ENCODE measurements around the gene EHD3.
"Not testable (repeated sequence)": the region's sequence is repeated elsewhere in the genome, so short reads cannot be mapped to it uniquely, and the experiment has no call there.

Gene EHD3

GRCh38 chr2:31256611-31257382 is 22.8 kb downstream of the EHD3 start:
- no peak for DNase-seq

- no peak for DNase-seq
These were observed 24.4 kb downstream of the EHD3 start for GRCh38 chr2:31258351-31258750.

- no peak for DNase-seq
These were observed 25.1 kb downstream of the EHD3 start for GRCh38 chr2:31259075-31259474.

GRCh38 chr2:31260870-31261269 is 26.9 kb downstream of the EHD3 start:
- no peak for DNase-seq

- no peak for DNase-seq
These were observed 29.8 kb downstream of the EHD3 start for GRCh38 chr2:31263636-31264190.

GRCh38 chr2:31265234-31265633 is 31.3 kb downstream of the EHD3 start:
- DNase-seq: no peak

GRCh38 chr2:31266804-31267203 is 32.9 kb downstream of the EHD3 start:
- no peak for DNase-seq

- DNase-seq: no peak
These were observed 33.6 kb downstream of the EHD3 start for GRCh38 chr2:31267437-31268120.

GRCh38 chr2:31268344-31268743 is 34.4 kb downstream of the EHD3 start:
- no peak for DNase-seq

GRCh38 chr2:31269087-31269486 is 35.1 kb downstream of the EHD3 start:
- no peak for DNase-seq

- no peak for DNase-seq
These were observed 36.2 kb downstream of the EHD3 start for GRCh38 chr2:31270131-31270530.

GRCh38 chr2:31270822-31271231 is 36.9 kb downstream of the EHD3 start:
- DNase-seq: no peak

GRCh38 chr2:31271851-31272267 is 37.9 kb downstream of the EHD3 start:
- DNase-seq: no peak

GRCh38 chr2:31274401-31275075 is 40.6 kb downstream of the EHD3 start:
- DNase-seq: no peak

- DNase-seq: no peak
These were observed 42.0 kb downstream of the EHD3 start for GRCh38 chr2:31275976-31276375.

- DNase-seq: no peak
These were observed 43.7 kb downstream of the EHD3 start for GRCh38 chr2:31277621-31278020.

GRCh38 chr2:31282634-31283033 is 48.7 kb downstream of the EHD3 start:
- DNase-seq: no peak

GRCh38 chr2:31283193-31283919 is 49.4 kb downstream of the EHD3 start:
- DNase-seq: not testable (repeated sequence)

- DNase-seq: no peak
These were observed 50.2 kb downstream of the EHD3 start for GRCh38 chr2:31284107-31284506.

- DNase-seq: no peak
These were observed 52.3 kb downstream of the EHD3 start for GRCh38 chr2:31286230-31286629.

- no peak for DNase-seq
These were observed 53.1 kb downstream of the EHD3 start for GRCh38 chr2:31286961-31287550.

- DNase-seq: no peak
These were observed 53.7 kb downstream of the EHD3 start for GRCh38 chr2:31287654-31288053.

GRCh38 chr2:31294196-31294595 is 60.2 kb downstream of the EHD3 start:
- DNase-seq: no peak
